Activated T-helper 1 cell treated with anti-CD3 and anti-CD28 coated beads, Interleukin-12 subunit alpha, Interleukin-12 subunit beta, Interleukin-2, Interleukin-4 antibody, amounts not matched to agents 30 ng/mL and 10 ng/mL and 1 ng/mL, durations not matched to agents 14 hours and 24 hours and 36 hours (primary cell): ENCODE results near the gene PPFIA1. TPM values are rescaled to one million over a fixed set of nuclear protein-coding genes. Genes with fewer than 3 reads are reported as not detected.
"Not testable (repeated sequence)": the region's sequence is repeated elsewhere in the genome, so short reads cannot be mapped to it uniquely, and the experiment has no call there.

Experiments used
- DNase-seq: peaks from one replicate; pipeline ENCODE4 v3.0.0; 2021; ENCODE audit warnings: low spot score
- H3K27ac Mint-ChIP-seq: one replicate; pipeline ENCODE4 v1.8.0; 2021; ENCODE audit warnings: mild to moderate bottlenecking, mixed read lengths
- H3K27me3 Mint-ChIP-seq: one replicate; pipeline ENCODE4 v1.8.0; 2022; ENCODE audit warnings: mild to moderate bottlenecking, moderate library complexity, mixed read lengths; ENCODE audit not compliant: insufficient read depth
- H3K36me3 Mint-ChIP-seq: one replicate; pipeline ENCODE4 v1.8.0; 2021; ENCODE audit warnings: low read depth, mixed read lengths
- H3K4me1 Mint-ChIP-seq: one replicate; pipeline ENCODE4 v1.8.0; 2021; ENCODE audit warnings: low read depth, mixed read lengths
- H3K4me3 Mint-ChIP-seq: one replicate; pipeline ENCODE4 v1.8.0; 2021; ENCODE audit warnings: mild to moderate bottlenecking, moderate library complexity, mixed read lengths
- H3K9me3 Mint-ChIP-seq: one replicate; pipeline ENCODE4 v1.8.0; 2021; ENCODE audit warnings: mixed read lengths
- intact Hi-C: fragments of 100-400 bp; cut with micrococcal nuclease; formaldehyde crosslinking; loops from one replicate; pipeline ENCODE4 v1.15.1; 2024
- total RNA-seq: library from RNA; stranded (reverse); gene quantifications from 2 replicates; pipeline ENCODE4 v1.2.3, GENCODE V29; 2022

PPFIA1 gene
- total RNA-seq, 1 donor from 2014 or later, result 56.8 TPM

- Mint-ChIP-seq H3K36me3 (no peaks in the 10 kb centered on the region), H3K27ac (no peak overlapping the region), H3K4me3 (no peak overlapping the region), H3K4me1 (no peaks in the 10 kb centered on the region), H3K9me3 (no peaks in the 10 kb centered on the region), H3K27me3 (peaks cover 7% of the 10 kb centered on the region)
- DNase-seq, result no peak
- intact Hi-C loops, result no loop called here
Observed at GRCh38 chr11:70241709-70242108, 28.8 kb upstream of the PPFIA1 start.

GRCh38 chr11:70242885-70243284 is 27.6 kb upstream of the PPFIA1 start:
- Mint-ChIP-seq H3K4me1 (no peaks in the 10 kb centered on the region), H3K9me3 (peaks cover 8% of the 10 kb centered on the region), H3K4me3 (no peak overlapping the region), H3K27ac (no peak overlapping the region), H3K27me3 (peaks cover 6% of the 10 kb centered on the region), H3K36me3 (no peaks in the 10 kb centered on the region)
- DNase-seq, result no peak
- intact Hi-C loops, result no loop called here

- intact Hi-C loops, result no loop called here
- H3K4me3 Mint-ChIP-seq, result no peak overlapping the region
- peaks cover 8% of the 10 kb centered on the region for H3K9me3 Mint-ChIP-seq
- no peaks in the 10 kb centered on the region for H3K36me3 Mint-ChIP-seq
- DNase-seq, result no peak
- no peaks in the 10 kb centered on the region for H3K4me1 Mint-ChIP-seq
- peaks cover 5% of the 10 kb centered on the region for H3K27me3 Mint-ChIP-seq
- H3K27ac Mint-ChIP-seq, result no peak overlapping the region
Observed at GRCh38 chr11:70243912-70244652, 26.4 kb upstream of the PPFIA1 start.

- intact Hi-C loops, result no loop called here
- Mint-ChIP-seq H3K4me3 (no peak overlapping the region), H3K36me3 (no peaks in the 10 kb centered on the region), H3K4me1 (no peaks in the 10 kb centered on the region), H3K9me3 (peaks cover 8% of the 10 kb centered on the region), H3K27ac (no peak overlapping the region), H3K27me3 (peaks cover 5% of the 10 kb centered on the region)
- DNase-seq, result no peak
Observed at GRCh38 chr11:70244698-70245097, 25.8 kb upstream of the PPFIA1 start.

DNA sequence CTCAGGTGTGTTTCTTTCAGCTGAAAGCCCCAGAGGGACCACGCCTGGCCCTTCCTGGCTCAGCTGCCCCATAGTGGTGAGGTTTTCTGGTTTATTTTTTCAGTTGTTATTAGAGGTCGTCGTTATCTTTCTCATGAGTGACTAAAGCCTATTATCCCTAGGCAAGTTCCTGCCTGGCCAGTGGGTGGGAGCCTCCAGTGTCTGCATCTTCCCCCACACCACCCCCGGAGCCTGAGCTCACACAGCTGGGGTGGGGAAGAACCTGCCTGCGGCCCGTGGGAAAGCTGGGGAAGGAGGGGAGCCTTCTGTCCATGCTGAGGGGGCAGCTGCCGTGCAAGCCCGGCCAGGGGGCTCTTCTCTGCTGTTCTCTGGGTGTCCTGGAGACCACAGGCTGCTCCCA is 24.3 kb upstream of the PPFIA1 start:
- Mint-ChIP-seq H3K9me3 (peaks cover 8% of the 10 kb centered on the region), H3K36me3 (no peaks in the 10 kb centered on the region), H3K27ac (no peak overlapping the region), H3K4me3 (no peak overlapping the region), H3K27me3 (peaks cover 2% of the 10 kb centered on the region), H3K4me1 (no peaks in the 10 kb centered on the region)
- intact Hi-C loops, result no loop called here
- no peak for DNase-seq

DNA sequence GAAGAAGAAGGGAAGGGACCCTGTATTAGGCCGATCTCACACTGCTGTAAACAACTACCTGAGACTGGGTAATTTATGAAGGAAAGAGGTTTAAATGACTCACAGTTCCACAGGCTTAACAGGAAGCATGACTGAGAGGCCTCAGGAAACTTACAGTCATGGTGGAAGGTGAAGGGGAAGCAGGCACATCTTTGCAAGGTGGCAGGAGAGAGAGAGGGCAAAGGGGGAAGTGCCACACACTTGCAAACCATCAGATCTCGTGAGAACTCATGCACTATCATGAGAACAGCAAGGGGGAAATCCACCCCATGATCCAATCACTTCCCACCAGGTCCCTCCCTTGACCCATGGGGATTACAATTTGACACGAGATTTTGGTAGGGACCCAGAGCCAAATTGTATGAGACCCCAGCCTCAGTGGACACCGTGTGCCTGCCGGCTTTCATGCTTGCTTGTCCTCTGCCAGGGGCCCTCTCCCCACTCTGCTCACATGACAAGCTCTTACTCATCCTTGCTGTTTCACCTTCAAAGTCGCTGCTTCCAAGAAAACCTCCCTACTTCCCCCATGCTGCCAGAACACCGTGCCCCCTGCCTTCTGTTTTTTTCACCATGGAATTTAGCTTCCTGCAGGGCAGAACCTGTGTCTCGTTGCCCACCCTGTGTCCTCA is 23.3 kb upstream of the PPFIA1 start:
- no peak overlapping the region for H3K27ac Mint-ChIP-seq
- no peak for DNase-seq
- H3K9me3 Mint-ChIP-seq, result peaks cover 8% of the 10 kb centered on the region
- intact Hi-C loops, result no loop called here
- H3K4me1 Mint-ChIP-seq, result no peaks in the 10 kb centered on the region
- peaks cover 3% of the 10 kb centered on the region for H3K27me3 Mint-ChIP-seq
- no peak overlapping the region for H3K4me3 Mint-ChIP-seq
- no peaks in the 10 kb centered on the region for H3K36me3 Mint-ChIP-seq

DNA sequence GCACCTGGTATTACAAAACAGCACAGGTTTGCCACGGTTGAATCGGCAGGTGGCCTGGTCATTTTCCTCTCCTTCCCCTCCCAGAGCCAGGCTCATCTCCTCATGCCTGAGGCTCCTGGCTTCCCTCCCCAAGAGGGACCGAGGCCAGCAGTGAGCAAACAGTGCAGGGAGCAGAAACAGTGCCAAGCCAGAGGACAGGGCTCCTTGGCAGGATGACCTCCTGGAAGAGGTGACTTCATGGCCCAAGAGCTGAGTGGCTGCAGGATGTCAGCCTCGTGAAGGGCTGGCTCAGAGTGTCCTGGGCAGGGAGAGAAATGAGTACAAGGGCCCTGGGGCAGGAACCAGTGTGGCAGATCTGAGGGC is 22.8 kb upstream of the PPFIA1 start:
- intact Hi-C loops, result no loop called here
- no peak for DNase-seq
- Mint-ChIP-seq H3K27me3 (peaks cover 1% of the 10 kb centered on the region), H3K36me3 (no peaks in the 10 kb centered on the region), H3K27ac (no peak overlapping the region), H3K4me1 (no peaks in the 10 kb centered on the region), H3K9me3 (peaks cover 8% of the 10 kb centered on the region), H3K4me3 (no peak overlapping the region)

GRCh38 chr11:70250876-70251658 is 19.4 kb upstream of the PPFIA1 start:
- Mint-ChIP-seq H3K36me3 (no peaks in the 10 kb centered on the region), H3K4me3 (no peak overlapping the region), H3K27ac (no peak overlapping the region), H3K4me1 (no peaks in the 10 kb centered on the region), H3K9me3 (peaks cover 8% of the 10 kb centered on the region), H3K27me3 (peaks cover 1% of the 10 kb centered on the region)
- no peak for DNase-seq
- intact Hi-C loops, result no loop called here

DNA sequence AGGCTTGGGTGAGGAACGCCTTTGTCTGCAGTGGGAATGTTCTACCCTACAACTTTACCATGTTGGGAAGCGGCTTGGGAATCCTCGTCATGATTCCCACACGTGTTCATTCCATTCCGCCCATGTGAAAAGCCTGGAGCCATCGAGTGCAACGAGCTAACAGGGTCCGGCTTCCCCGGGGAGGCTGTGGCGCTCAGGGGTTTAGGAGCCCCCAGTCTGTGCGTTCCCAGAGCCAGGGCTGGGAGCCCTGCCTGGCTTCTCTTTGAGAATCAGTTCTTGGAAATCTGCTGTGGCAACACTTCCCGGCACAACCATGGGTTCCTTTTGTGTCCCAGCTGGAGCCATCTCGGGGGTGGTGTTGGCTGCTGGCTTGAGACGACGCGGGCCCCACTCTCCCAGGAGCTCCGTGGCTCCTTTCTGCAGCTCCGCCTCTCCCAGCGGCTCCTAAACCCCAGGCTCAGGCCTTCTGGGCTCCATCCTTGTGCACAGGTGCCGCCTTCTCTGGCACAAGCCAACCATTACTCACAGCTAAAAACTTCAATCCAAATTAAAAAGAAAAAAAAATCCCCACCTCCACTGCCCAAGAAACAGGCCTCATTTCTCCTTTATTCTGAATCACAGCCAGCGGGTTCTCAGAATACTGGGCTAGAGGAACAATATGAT is 18.7 kb upstream of the PPFIA1 start:
- H3K9me3 Mint-ChIP-seq, result peaks cover 8% of the 10 kb centered on the region
- no peak overlapping the region for H3K4me3 Mint-ChIP-seq
- peaks cover 1% of the 10 kb centered on the region for H3K27me3 Mint-ChIP-seq
- H3K27ac Mint-ChIP-seq, result no peak overlapping the region
- no peaks in the 10 kb centered on the region for H3K4me1 Mint-ChIP-seq
- H3K36me3 Mint-ChIP-seq, result no peaks in the 10 kb centered on the region
- no peak for DNase-seq
- intact Hi-C loops, result no loop called here

DNA sequence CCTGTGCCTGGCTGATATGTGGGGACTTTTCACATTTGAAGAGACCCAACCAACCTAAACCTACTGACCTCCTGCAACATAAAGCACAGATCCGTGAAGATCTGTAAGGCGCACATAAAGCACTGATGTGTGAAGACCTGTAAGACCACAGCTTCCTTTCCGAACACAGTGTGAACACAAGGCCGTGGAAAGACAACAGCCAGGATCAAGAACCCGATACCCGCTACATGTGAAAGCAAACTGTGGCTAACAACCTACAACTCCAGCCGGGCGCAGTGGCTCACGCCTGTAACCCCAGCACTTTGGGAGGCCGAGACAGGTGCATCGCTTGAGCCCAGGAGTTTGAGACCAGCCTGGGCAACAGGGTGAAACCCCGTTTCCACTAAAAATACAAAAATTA is 17.6 kb upstream of the PPFIA1 start:
- Mint-ChIP-seq H3K36me3 (no peaks in the 10 kb centered on the region), H3K27me3 (peaks cover 1% of the 10 kb centered on the region), H3K4me3 (no peak overlapping the region), H3K9me3 (no peaks in the 10 kb centered on the region), H3K27ac (no peak overlapping the region), H3K4me1 (no peaks in the 10 kb centered on the region)
- DNase-seq, result no peak
- intact Hi-C loops, result no loop called here

DNA sequence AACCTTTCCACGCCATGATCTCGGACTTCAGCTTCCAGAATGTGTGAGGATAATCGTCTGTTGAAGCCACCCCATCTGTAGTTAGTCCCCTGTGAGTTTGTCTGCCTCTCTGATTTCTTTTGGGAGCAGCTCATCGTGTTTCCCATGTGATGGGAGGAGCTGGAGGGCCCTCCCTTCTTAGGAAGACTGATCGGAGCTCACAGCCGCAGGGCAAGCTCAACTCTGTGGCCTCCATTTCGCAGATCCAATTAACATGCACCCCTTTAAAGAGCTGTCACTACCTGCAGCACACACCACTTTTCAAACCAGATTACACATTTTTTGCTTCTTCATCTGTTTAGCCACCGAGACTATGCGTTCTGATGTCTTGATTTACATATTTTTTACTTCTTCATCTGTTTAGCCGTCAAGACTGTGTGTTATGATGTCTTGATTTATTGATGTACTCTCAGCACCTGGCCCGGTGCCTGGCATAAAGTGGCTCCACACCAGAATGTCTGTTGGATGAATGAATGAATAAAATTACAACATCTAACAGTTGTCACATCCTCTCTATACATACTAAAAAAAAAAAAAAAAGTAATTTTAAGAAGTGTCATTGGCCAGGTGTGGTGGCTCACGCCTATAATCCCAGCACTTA is 14.9 kb upstream of the PPFIA1 start:
- peaks cover 3% of the 10 kb centered on the region for H3K27me3 Mint-ChIP-seq
- H3K27ac Mint-ChIP-seq, result no peak overlapping the region
- intact Hi-C loops, result no loop called here
- H3K4me1 Mint-ChIP-seq, result no peaks in the 10 kb centered on the region
- DNase-seq, result no peak
- no peaks in the 10 kb centered on the region for H3K9me3 Mint-ChIP-seq
- no peaks in the 10 kb centered on the region for H3K36me3 Mint-ChIP-seq
- no peak overlapping the region for H3K4me3 Mint-ChIP-seq

GRCh38 chr11:70259077-70259476 is 11.4 kb upstream of the PPFIA1 start:
- H3K9me3 Mint-ChIP-seq, H3K4me1 Mint-ChIP-seq, H3K36me3 Mint-ChIP-seq, H3K4me3 Mint-ChIP-seq, DNase-seq, intact Hi-C loops, H3K27ac Mint-ChIP-seq, H3K27me3 Mint-ChIP-seq: not testable (repeated sequence)
